Measurements from ENCODE around the gene REV3L. TPM values are rescaled to one million over a fixed set of nuclear protein-coding genes. Genes with fewer than 3 reads are reported as not detected.

REV3L gene
- total and polyA plus RNA-seq, 9 of the 15 experiments (the other 6 are each of a cell fraction or from before 2014, with no cell fraction given): 5.5 to 24.4 (median 14.4) TPM

DNA sequence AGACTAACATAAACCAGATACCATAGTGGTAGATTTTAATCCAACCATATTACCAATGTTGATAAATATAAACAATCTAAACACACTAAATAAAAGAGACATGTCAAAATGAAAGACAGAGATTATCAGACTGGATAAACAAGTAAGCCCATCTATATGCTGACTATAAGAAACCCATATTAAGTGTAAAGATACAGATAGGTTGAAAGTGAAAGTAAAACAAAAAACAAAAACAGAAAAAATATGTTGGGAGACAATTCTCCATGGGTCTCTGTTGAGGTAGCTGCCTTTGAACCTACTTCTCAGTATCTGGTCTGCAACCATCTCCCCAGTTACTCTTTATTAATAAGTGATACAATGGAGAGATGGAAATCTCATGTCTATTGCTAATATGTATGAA is 21.2 kb downstream of the REV3L start:
- DNase-seq (ENCODE audit: extremely low read depth in 1 of 4, low spot score in 3 of 4) (no peak), ATAC-seq (peak; percentile 17; the same call in 1 of the 3 replicates), FAIRE-seq (no peak)
- H3K36me3 ChIP-seq (ENCODE audit: control insufficient read depth, insufficient read depth, low read length): peaks cover 8% of the 10 kb centered on the region; the same call in 1 of the 3 replicates
- H3K4me3 ChIP-seq: no peak overlapping the region
- in situ Hi-C loops (cut with MboI): no loop called here
- H3K9me3 ChIP-seq (replicated peaks; ENCODE audit: control insufficient read depth, insufficient read depth, low read depth, low read length): no peaks in the 10 kb centered on the region
- peaks cover 68% of the 10 kb centered on the region for H3K79me2 ChIP-seq (ENCODE audit: control insufficient read depth, insufficient read depth, low read length)
- TF ChIP-seq, protein P1, sequence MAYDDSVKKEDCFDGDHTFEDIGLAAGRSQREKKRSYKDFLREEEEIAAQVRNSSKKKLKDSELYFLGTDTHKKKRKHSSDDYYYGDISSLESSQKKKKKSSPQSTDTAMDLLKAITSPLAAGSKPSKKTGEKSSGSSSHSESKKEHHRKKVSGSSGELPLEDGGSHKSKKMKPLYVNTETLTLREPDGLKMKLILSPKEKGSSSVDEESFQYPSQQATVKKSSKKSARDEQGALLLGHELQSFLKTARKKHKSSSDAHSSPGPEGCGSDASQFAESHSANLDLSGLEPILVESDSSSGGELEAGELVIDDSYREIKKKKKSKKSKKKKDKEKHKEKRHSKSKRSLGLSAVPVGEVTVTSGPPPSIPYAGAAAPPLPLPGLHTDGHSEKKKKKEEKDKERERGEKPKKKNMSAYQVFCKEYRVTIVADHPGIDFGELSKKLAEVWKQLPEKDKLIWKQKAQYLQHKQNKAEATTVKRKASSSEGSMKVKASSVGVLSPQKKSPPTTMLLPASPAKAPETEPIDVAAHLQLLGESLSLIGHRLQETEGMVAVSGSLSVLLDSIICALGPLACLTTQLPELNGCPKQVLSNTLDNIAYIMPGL (CRISPR knock-in tag; IDR thresholded peaks at IDR 0.05): no peak
- 0 out of 2 replicates have a peak, but pooled peaks have one; percentile 44 for TF ChIP-seq ZNF766 (CRISPR knock-in tag; conservative IDR thresholded peaks at IDR 0.05)
- 0 out of 2 replicates have a peak, but pooled peaks have one; percentile 31 for TF ChIP-seq MAFG (tag; conservative IDR thresholded peaks at IDR 0.05)
- TF ChIP-seq ZNF41 (CRISPR knock-in tag; conservative IDR thresholded peaks at IDR 0.05): no peak
- no peak for TF ChIP-seq NFRKB (IDR thresholded peaks at IDR 0.05; ENCODE audit: low read depth)
- TF ChIP-seq ZNF3 (CRISPR knock-in tag; IDR thresholded peaks at IDR 0.05): no peak
- TF ChIP-seq ZNF140 (CRISPR knock-in tag; IDR thresholded peaks at IDR 0.05): no peak
- no peak for TF ChIP-seq ZBTB26 (CRISPR knock-in tag; IDR thresholded peaks at IDR 0.05)
- no peak for TF ChIP-seq NCOA6 (IDR thresholded peaks at IDR 0.05)
- TF ChIP-seq KLF6 (CRISPR knock-in tag; IDR thresholded peaks at IDR 0.05; ENCODE audit: borderline replicate concordance): no peak
- no peak for TF ChIP-seq CBX3 (IDR thresholded peaks at IDR 0.05; ENCODE audit: borderline replicate concordance in 1 of 2, low read length in 2 of 2)
- TF ChIP-seq MECOM (CRISPR knock-in tag; IDR thresholded peaks at IDR 0.05): no peak
- no peak for TF ChIP-seq FOXJ3 (CRISPR knock-in tag; IDR thresholded peaks at IDR 0.05)
- peak; percentile 64 for TF ChIP-seq ZNF316 (IDR thresholded peaks at IDR 0.05)
- TF ChIP-seq HNRNPLL (IDR thresholded peaks at IDR 0.05; ENCODE audit: low read depth, low read length, poor library complexity, severe bottlenecking): no peak
- no peak for TF ChIP-seq ZNF57 (CRISPR knock-in tag; IDR thresholded peaks at IDR 0.05)
- TF ChIP-seq, protein P2, sequence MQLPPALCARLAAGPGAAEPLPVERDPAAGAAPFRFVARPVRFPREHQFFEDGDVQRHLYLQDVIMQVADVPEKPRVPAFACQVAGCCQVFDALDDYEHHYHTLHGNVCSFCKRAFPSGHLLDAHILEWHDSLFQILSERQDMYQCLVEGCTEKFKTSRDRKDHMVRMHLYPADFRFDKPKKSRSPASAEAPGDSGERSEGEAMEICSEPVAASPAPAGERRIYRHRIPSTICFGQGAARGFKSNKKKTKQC (CRISPR knock-in tag; IDR thresholded peaks at IDR 0.05): no peak
- no peak for TF ChIP-seq YBX1 (IDR thresholded peaks at IDR 0.05)
- TF ChIP-seq MXI1 (IDR thresholded peaks at IDR 0.05; ENCODE audit: low read depth, low read length): no peak
- TF ChIP-seq ARID1B (IDR thresholded peaks at IDR 0.05): 0 out of 2 replicates have a peak, but pooled peaks have one; percentile 10
- TF ChIP-seq SMARCA4 (IDR thresholded peaks at IDR 0.05): no peak
- peak; percentile 48; the same call in 1 of the 2 replicates for TF ChIP-seq C11orf30 (IDR thresholded peaks at IDR 0.05; ENCODE audit: low read depth)
- TF ChIP-seq MBD2 (IDR thresholded peaks at IDR 0.05; ENCODE audit: borderline replicate concordance, low read depth): no peak
- intact Hi-C loops (cut with micrococcal nuclease): no loop called here
- no peaks in the 10 kb centered on the region for H3K9me1 ChIP-seq (ENCODE audit: control insufficient read depth, insufficient read depth, low read length)
- no peaks in the 10 kb centered on the region for H4K20me1 ChIP-seq (replicated peaks; ENCODE audit: control insufficient read depth, insufficient read depth, low read length)
- H3K27ac ChIP-seq (ENCODE audit: extremely low read depth, low read depth, low read length): no peak overlapping the region
- ChIA-PET CTCF (ENCODE audit: low intra/inter-chr PET ratio) (no interaction called here), POLR2A (interaction anchor here (0.7 kb wide), 1 partner anchor 12 kb away, joined by 3 read pairs; no protein-coding TSS in a partner anchor)
- H3K4me2 ChIP-seq (ENCODE audit: insufficient read depth, low read length): no peak overlapping the region
- peaks cover 0 to 9% of the 10 kb centered on the region in 2 experiments; a peak in 2 of 5 replicates for H3K4me1 ChIP-seq (replicated peaks in 1 of 2; ENCODE audit: control insufficient read depth in 2 of 2, insufficient read depth in 2 of 2, low read length in 2 of 2)
- no peak overlapping the region for H3K9ac ChIP-seq (ENCODE audit: insufficient read depth in 1 of 2, low read depth in 2 of 2, low read length in 2 of 2)
- no peaks in the 10 kb centered on the region for H3K27me3 ChIP-seq (ENCODE audit: control insufficient read depth in 2 of 2, insufficient read depth in 2 of 2, low read length in 2 of 2)
- BruUV-seq (replicated peaks): no TSS peak
- H2AFZ ChIP-seq (ENCODE audit: low read depth, low read length): no peak overlapping the region
